Suprapubic skin (tissue), 4 donors: Measurements from ENCODE around the gene FBXL20. TPM values are rescaled to one million over a fixed set of nuclear protein-coding genes. Genes with fewer than 3 reads are reported as not detected.

Experiments used
- DNase-seq, 2 donors: peaks; one replicate each; pipeline ENCODE4 v3.0.0-alpha.2; 2019; ENCODE audit warnings: low spot score in 2 of 2
- H3K27ac ChIP-seq: fragments of 200-600 bp; sonication (generic); one replicate; pipeline ENCODE4 v1.5.1; 2019
- H3K27me3 ChIP-seq: fragments of 200-600 bp; sonication (generic); one replicate; pipeline ENCODE4 v1.5.1; 2019
- H3K36me3 ChIP-seq: fragments of 200-600 bp; sonication (generic); one replicate; pipeline ENCODE4 v1.5.1; 2019
- H3K4me1 ChIP-seq: fragments of 200-600 bp; sonication (generic); one replicate; pipeline ENCODE4 v1.5.1; 2019
- H3K4me3 ChIP-seq: fragments of 200-600 bp; sonication (generic); one replicate; pipeline ENCODE4 v1.5.1; 2019; ENCODE audit warnings: mild to moderate bottlenecking
- H3K9me3 ChIP-seq: fragments of 200-600 bp; sonication (generic); one replicate; pipeline ENCODE4 v1.5.1; 2019
- CTCF ChIP-seq, 2 donors: fragments of 200-600 bp in 1 of 2; fragments of 450-650 bp in 1 of 2; sonication (generic) in 1 of 2; IDR thresholded peaks; one replicate each; pipeline ENCODE4 v1.5.1; 2016 to 2019; ENCODE audit warnings: antibody characterized with exemption in 2 of 2, mild to moderate bottlenecking in 1 of 2, moderate library complexity in 1 of 2
- EP300 ChIP-seq: sonication (generic); formaldehyde crosslinking; IDR thresholded peaks from one replicate; pipeline ENCODE4 v1.6.1; 2017; ENCODE audit warnings: antibody characterized with exemption
- POLR2A ChIP-seq, 2 donors: fragments of 450-650 bp; IDR thresholded peaks; one replicate each; pipeline ENCODE4 v1.6.1; 2017; ENCODE audit warnings: antibody characterized with exemption in 2 of 2, mild to moderate bottlenecking in 2 of 2, moderate library complexity in 2 of 2
- POLR2AphosphoS5 ChIP-seq, 3 donors: sonication (generic); formaldehyde crosslinking; IDR thresholded peaks; one replicate each; pipeline ENCODE4 v1.6.1; 2017; ENCODE audit warnings: antibody characterized with exemption in 3 of 3
- WGBS: methylation state at CpG from one replicate; pipeline ENCODE4 v1.1.5; 2018; 5-methylcytosine and 5-hydroxymethylcytosine counted together
- total RNA-seq, 4 donors: library from RNA; depleted of rRNA; stranded (reverse); fragments of >200 nt; gene quantifications; one replicate each; pipeline ENCODE4 v1.1.0, GENCODE V29; 2016

Gene FBXL20
- total RNA-seq, 4 donors from 2014 or later: 21.0 to 40.7 (median 26.4) TPM

DNA sequence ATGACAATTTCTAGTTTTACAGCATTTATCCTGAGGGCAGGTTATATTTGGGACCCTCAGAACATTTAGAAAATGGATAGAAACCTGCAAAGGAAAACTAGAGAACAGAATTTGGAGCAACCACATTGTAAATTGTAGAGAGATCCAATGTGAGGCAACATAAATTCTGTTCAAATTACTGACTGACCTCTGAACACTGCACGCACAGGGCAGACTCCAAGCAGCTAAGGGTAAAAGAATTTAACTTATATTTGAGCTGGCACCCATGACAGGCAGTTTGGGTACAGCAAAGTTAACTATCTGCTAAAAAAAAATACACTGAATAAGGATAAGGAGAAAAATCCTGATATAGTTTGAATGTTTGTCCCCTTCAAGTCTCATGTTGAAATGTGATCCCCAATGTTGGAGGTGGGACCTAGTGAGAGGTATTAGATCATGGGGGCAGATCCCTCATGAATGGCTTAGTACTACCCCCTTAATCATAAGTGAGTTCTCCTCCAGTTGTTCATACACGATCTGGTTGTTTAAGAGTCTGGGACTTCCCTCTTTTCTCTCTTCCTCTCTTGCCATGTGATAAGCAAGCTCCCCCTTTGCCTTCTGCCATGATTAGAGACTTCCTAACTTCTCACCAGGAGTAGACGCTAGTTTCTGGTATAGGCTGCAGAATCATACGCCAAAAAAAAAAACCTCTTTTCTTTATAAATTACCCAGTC, 75.7 kb downstream of the FBXL20 start:
- no peak overlapping the region for H3K4me3 ChIP-seq
- TF ChIP-seq POLR2AphosphoS5 (IDR thresholded peaks at IDR 0.05): no peak
- no peak for TF ChIP-seq POLR2A (IDR thresholded peaks at IDR 0.05)
- TF ChIP-seq CTCF (IDR thresholded peaks at IDR 0.05): no peak
- no peak for TF ChIP-seq EP300
- H3K27ac ChIP-seq: no peak overlapping the region
- H3K36me3 ChIP-seq: no peaks in the 10 kb centered on the region
- no peaks in the 10 kb centered on the region for H3K27me3 ChIP-seq
- no peaks in the 10 kb centered on the region for H3K4me1 ChIP-seq
- H3K9me3 ChIP-seq: no peaks in the 10 kb centered on the region
- DNase-seq: no peak
- 78% methylated on average over 4 of the region's 4 CpGs for WGBS

DNA sequence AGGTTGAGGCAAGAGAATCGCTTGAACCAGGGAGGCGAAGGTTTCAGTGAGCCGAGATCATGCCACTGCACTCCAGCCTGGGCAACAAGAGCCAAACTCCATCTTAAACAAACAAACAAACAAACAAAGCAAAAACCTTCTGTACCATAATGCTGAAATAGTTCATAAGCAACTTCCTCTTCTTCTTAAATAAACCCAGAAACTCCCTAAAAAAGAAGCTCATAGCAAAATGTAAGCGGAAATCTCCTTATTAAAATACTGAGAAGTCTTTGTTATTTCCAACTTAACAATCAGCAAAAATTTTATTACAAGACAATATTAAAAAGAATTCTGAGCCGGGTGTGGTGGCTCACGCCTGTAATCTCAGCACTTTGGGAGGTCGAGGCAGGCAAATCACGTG, 82.8 kb downstream of the FBXL20 start:
- no peak overlapping the region for H3K27ac ChIP-seq
- DNase-seq: no peak
- H3K4me3 ChIP-seq: no peak overlapping the region
- TF ChIP-seq CTCF (IDR thresholded peaks at IDR 0.05): no peak
- no peaks in the 10 kb centered on the region for H3K4me1 ChIP-seq
- H3K9me3 ChIP-seq: no peaks in the 10 kb centered on the region
- 80% methylated on average over 8 of the region's 8 CpGs for WGBS
- no peaks in the 10 kb centered on the region for H3K27me3 ChIP-seq
- H3K36me3 ChIP-seq: no peaks in the 10 kb centered on the region

GRCh38 chr17:39306509-39307212, 94.8 kb downstream of the FBXL20 start:
- Histone ChIP-seq H3K27me3 (no peaks in the 10 kb centered on the region), H3K4me1 (peaks cover 7% of the 10 kb centered on the region), H3K36me3 (peaks cover 6% of the 10 kb centered on the region), H3K27ac (no peak overlapping the region), H3K9me3 (no peaks in the 10 kb centered on the region), H3K4me3 (no peak overlapping the region)
- WGBS: 47% methylated on average over 3 of the region's 3 CpGs
- DNase-seq: no peak
- no peak for TF ChIP-seq CTCF (IDR thresholded peaks at IDR 0.05)
- no peak for TF ChIP-seq EP300
- no peak for TF ChIP-seq POLR2A (IDR thresholded peaks at IDR 0.05)
- no peak for TF ChIP-seq POLR2AphosphoS5 (IDR thresholded peaks at IDR 0.05)

DNA sequence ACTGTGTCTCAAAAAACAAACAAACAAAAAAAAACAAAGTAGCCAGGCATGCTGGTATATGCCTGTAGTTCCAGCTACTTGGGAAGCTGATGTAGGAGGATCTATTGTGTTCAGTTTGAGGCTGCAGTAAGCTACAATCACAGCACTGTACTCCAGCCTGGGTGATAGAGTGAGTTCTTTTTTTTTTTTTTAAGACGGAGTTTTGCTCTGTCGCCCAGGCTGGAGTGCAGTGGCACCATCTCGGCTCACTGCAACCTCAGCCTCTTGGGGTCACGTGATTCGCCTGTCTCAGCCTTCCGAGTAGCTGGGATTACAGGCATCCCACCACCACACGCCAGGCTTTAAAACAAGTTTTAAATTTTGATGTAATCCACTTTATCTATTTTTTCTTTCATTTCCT, 95.4 kb downstream of the FBXL20 start:
- H3K4me1 ChIP-seq: peaks cover 7% of the 10 kb centered on the region
- H3K27me3 ChIP-seq: no peaks in the 10 kb centered on the region
- H3K9me3 ChIP-seq: no peaks in the 10 kb centered on the region
- H3K36me3 ChIP-seq: peaks cover 9% of the 10 kb centered on the region
- no peak for DNase-seq
- H3K4me3 ChIP-seq: no peak overlapping the region
- H3K27ac ChIP-seq: no peak overlapping the region
- 83% methylated on average over 7 of the region's 7 CpGs for WGBS
- TF ChIP-seq POLR2A (IDR thresholded peaks at IDR 0.05) (no peak), EP300 (no peak), POLR2AphosphoS5 (IDR thresholded peaks at IDR 0.05) (no peak), CTCF (IDR thresholded peaks at IDR 0.05) (no peak)

DNA sequence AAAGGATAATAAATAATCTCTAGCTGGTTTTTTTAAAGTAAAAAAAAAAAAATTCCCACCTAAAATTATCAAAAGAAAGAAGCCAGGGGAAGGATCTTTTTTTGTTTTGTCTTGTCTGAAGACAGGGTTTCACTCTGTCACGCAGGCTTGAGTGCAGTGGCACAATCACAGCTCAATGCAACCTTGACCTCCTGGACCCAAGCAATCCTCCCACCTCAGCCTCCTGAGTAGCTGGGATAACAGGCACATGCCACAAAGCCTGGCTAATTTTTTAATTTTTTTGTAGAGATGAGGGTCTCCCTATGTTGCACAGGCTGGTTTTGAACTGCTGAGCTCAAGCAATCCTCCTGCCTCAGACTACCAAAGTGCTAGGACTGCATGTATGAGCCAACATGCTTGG, 97.2 kb downstream of the FBXL20 start:
- Histone ChIP-seq H3K27ac (no peak overlapping the region), H3K4me3 (no peak overlapping the region), H3K4me1 (peaks cover 7% of the 10 kb centered on the region), H3K27me3 (no peaks in the 10 kb centered on the region), H3K36me3 (peaks cover 17% of the 10 kb centered on the region), H3K9me3 (no peaks in the 10 kb centered on the region)
- WGBS: 89% methylated on average over 1 of the region's 1 CpG
- no peak for DNase-seq
- no peak for TF ChIP-seq POLR2AphosphoS5 (IDR thresholded peaks at IDR 0.05)
- no peak for TF ChIP-seq EP300
- TF ChIP-seq POLR2A (IDR thresholded peaks at IDR 0.05): no peak
- no peak for TF ChIP-seq CTCF (IDR thresholded peaks at IDR 0.05)
